PFSK-1 (cell line): ENCODE measurements around the gene ANKRD33B.

Source experiments
- FOXP2 ChIP-seq: optimal IDR thresholded peaks from 2 replicates; pipeline ENCODE3; 2011; ENCODE audit warnings: borderline replicate concordance, control low read depth, inconsistent platforms; ENCODE audit not compliant: insufficient read depth; ENCODE audit errors: extremely low read length, extremely low read depth
- POLR2AphosphoS5 ChIP-seq: IDR thresholded peaks from 2 replicates; pipeline ENCODE4 v1.6.1; 2012; ENCODE audit warnings: low read depth, mild to moderate bottlenecking, control low read depth, low read length, moderate library complexity
- TF ChIP-seq, protein P1 (sequence below), 2 experiments: IDR thresholded peaks; 2 replicates each; pipeline versions ENCODE4 v1.6.1 to v1.8.0; 2011 to 2012; ENCODE audit warnings: low read depth in 2 of 2, low read length in 2 of 2, control low read depth in 1 of 2, inconsistent platforms in 1 of 2, mild to moderate bottlenecking in 1 of 2, moderate library complexity in 1 of 2; ENCODE audit not compliant: insufficient read depth in 1 of 2

- TF ChIP-seq, protein P1, sequence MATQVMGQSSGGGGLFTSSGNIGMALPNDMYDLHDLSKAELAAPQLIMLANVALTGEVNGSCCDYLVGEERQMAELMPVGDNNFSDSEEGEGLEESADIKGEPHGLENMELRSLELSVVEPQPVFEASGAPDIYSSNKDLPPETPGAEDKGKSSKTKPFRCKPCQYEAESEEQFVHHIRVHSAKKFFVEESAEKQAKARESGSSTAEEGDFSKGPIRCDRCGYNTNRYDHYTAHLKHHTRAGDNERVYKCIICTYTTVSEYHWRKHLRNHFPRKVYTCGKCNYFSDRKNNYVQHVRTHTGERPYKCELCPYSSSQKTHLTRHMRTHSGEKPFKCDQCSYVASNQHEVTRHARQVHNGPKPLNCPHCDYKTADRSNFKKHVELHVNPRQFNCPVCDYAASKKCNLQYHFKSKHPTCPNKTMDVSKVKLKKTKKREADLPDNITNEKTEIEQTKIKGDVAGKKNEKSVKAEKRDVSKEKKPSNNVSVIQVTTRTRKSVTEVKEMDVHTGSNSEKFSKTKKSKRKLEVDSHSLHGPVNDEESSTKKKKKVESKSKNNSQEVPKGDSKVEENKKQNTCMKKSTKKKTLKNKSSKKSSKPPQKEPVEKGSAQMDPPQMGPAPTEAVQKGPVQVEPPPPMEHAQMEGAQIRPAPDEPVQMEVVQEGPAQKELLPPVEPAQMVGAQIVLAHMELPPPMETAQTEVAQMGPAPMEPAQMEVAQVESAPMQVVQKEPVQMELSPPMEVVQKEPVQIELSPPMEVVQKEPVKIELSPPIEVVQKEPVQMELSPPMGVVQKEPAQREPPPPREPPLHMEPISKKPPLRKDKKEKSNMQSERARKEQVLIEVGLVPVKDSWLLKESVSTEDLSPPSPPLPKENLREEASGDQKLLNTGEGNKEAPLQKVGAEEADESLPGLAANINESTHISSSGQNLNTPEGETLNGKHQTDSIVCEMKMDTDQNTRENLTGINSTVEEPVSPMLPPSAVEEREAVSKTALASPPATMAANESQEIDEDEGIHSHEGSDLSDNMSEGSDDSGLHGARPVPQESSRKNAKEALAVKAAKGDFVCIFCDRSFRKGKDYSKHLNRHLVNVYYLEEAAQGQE (IDR thresholded peaks at IDR 0.05; ENCODE audit: insufficient read depth in 1 of 2, low read depth in 2 of 2, low read length in 2 of 2): no peak
- TF ChIP-seq POLR2AphosphoS5: no peak
- no peak for TF ChIP-seq FOXP2
Measured at GRCh38 chr5:10681731-10682679, 118.1 kb downstream of the ANKRD33B start.
